IPS-15b (cell line): ENCODE results near the gene ISLR.

Experiments used
- H3K27me3 ChIP-seq: one replicate; pipeline ENCODE4 v1.6.1; 2013; ENCODE audit warnings: low read length; ENCODE audit not compliant: control insufficient read depth, insufficient read depth
- H3K36me3 ChIP-seq: one replicate; pipeline ENCODE4 v1.6.1; 2013; ENCODE audit warnings: low read length; ENCODE audit not compliant: control insufficient read depth, insufficient read depth
- H3K4me1 ChIP-seq: one replicate; pipeline ENCODE4 v1.6.1; 2013; ENCODE audit warnings: mild to moderate bottlenecking, low read length; ENCODE audit not compliant: control insufficient read depth, insufficient read depth
- H3K4me3 ChIP-seq: one replicate; pipeline ENCODE4 v1.5.1; 2013; ENCODE audit warnings: low read depth, low read length
- H3K9ac ChIP-seq: one replicate; pipeline ENCODE4 v1.6.1; 2013; ENCODE audit warnings: low read depth, mild to moderate bottlenecking, low read length
- H3K9me3 ChIP-seq: one replicate; pipeline ENCODE4 v1.6.1; 2013; ENCODE audit warnings: mild to moderate bottlenecking, low read length; ENCODE audit not compliant: control insufficient read depth, insufficient read depth

ISLR gene

GRCh38 chr15:74213858-74214284 is 40.4 kb downstream of the ISLR start:
- Histone ChIP-seq H3K4me1 (peaks cover 42% of the 10 kb centered on the region), H3K9ac (peak overlapping the region; percentile 26), H3K9me3 (no peaks in the 10 kb centered on the region), H3K4me3 (peak overlapping the region; percentile 16), H3K36me3 (no peaks in the 10 kb centered on the region), H3K27me3 (peaks cover 29% of the 10 kb centered on the region)

GRCh38 chr15:74214324-74215021 is 41.0 kb downstream of the ISLR start:
- Histone ChIP-seq H3K9me3 (no peaks in the 10 kb centered on the region), H3K27me3 (peaks cover 35% of the 10 kb centered on the region), H3K36me3 (no peaks in the 10 kb centered on the region), H3K9ac (no peak overlapping the region), H3K4me1 (peaks cover 36% of the 10 kb centered on the region), H3K4me3 (peak overlapping the region; percentile 33)

GRCh38 chr15:74215958-74216357 is 42.4 kb downstream of the ISLR start:
- H3K27me3 ChIP-seq = peaks cover 50% of the 10 kb centered on the region
- H3K36me3 ChIP-seq = no peaks in the 10 kb centered on the region
- no peak overlapping the region for H3K4me3 ChIP-seq
- peaks cover 38% of the 10 kb centered on the region for H3K4me1 ChIP-seq
- no peaks in the 10 kb centered on the region for H3K9me3 ChIP-seq
- no peak overlapping the region for H3K9ac ChIP-seq

DNA sequence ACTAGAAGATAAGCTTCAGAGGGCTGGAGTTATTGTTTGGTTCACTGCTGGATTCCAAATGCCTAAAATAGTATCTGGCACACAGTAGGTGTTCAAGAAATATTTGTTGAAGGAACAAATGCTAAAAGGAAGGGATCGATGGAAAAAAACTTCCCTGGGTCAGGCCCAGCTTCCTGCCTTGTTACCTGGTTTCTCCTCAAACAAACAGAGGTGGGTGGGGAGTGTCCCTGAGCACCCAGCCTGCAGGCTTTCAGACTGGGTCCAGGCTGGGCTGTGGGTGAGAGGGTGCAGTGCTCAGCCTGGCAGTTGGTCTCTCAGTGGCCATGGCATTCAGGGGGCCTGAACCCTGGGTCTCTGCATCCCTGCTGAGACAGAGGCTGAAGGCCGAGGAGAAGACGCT is 43.4 kb downstream of the ISLR start:
- no peak overlapping the region for H3K9ac ChIP-seq
- H3K4me1 ChIP-seq = peaks cover 40% of the 10 kb centered on the region
- no peaks in the 10 kb centered on the region for H3K9me3 ChIP-seq
- H3K27me3 ChIP-seq = peaks cover 60% of the 10 kb centered on the region
- no peaks in the 10 kb centered on the region for H3K36me3 ChIP-seq
- no peak overlapping the region for H3K4me3 ChIP-seq

GRCh38 chr15:74217907-74218885 is 44.7 kb downstream of the ISLR start:
- H3K4me1 ChIP-seq = peaks cover 41% of the 10 kb centered on the region
- peaks cover 70% of the 10 kb centered on the region for H3K27me3 ChIP-seq
- H3K4me3 ChIP-seq = no peak overlapping the region
- no peaks in the 10 kb centered on the region for H3K9me3 ChIP-seq
- H3K9ac ChIP-seq = no peak overlapping the region
- no peaks in the 10 kb centered on the region for H3K36me3 ChIP-seq

DNA sequence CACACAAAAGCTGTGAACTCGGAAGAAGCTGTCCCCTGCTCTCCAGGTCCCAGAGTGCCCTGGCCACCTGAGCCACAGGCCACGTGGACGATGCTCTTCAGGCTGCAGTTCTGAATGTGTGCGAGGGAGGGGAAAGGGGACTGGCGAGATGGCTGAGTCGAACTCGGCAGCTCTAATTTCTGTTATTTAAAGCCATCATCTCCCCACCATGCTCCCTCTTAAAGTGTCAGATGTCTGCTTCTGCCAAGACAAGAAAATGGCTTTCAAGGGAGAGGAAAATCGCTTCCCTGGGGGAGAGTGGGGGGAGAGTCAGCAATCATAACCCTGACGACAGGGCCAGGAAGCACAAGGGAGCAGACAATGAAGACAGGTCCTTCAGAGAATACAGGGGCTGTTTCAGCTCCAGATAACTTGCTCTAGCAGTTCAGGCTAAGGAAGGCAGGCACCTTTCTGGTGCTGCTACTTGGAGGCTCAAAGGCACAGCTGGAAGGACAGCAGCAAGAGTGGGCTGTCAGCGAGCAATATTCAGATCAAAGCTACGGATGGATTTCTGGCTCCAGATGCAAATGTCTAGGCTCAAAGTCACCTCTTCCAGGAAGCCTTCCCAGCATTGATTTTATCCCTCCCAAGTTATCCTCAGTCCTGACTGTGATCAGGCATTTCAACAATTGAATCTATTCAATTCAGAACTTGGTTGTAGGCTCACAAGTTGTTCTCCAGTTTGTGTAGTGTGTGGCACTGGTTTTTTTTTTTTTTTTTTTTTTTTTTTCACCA is 47.2 kb downstream of the ISLR start:
- Histone ChIP-seq H3K4me1 (peaks cover 28% of the 10 kb centered on the region), H3K27me3 (peaks cover 90% of the 10 kb centered on the region), H3K36me3 (no peaks in the 10 kb centered on the region), H3K9ac (no peak overlapping the region), H3K9me3 (no peaks in the 10 kb centered on the region), H3K4me3 (no peak overlapping the region)

- no peaks in the 10 kb centered on the region for H3K9me3 ChIP-seq
- H3K4me3 ChIP-seq = no peak overlapping the region
- no peaks in the 10 kb centered on the region for H3K36me3 ChIP-seq
- no peak overlapping the region for H3K9ac ChIP-seq
- peaks cover 91% of the 10 kb centered on the region for H3K27me3 ChIP-seq
- peaks cover 23% of the 10 kb centered on the region for H3K4me1 ChIP-seq
Observed at GRCh38 chr15:74221399-74222239, 48.1 kb downstream of the ISLR start.

- no peak overlapping the region for H3K9ac ChIP-seq
- H3K4me3 ChIP-seq = peak overlapping the region; percentile 42
- H3K27me3 ChIP-seq = peaks cover 92% of the 10 kb centered on the region
- no peaks in the 10 kb centered on the region for H3K9me3 ChIP-seq
- peaks cover 23% of the 10 kb centered on the region for H3K4me1 ChIP-seq
- no peaks in the 10 kb centered on the region for H3K36me3 ChIP-seq
Observed at GRCh38 chr15:74222240-74223119, 49.0 kb downstream of the ISLR start.

GRCh38 chr15:74225928-74226327 is 52.4 kb downstream of the ISLR start:
- Histone ChIP-seq H3K27me3 (peaks cover 70% of the 10 kb centered on the region), H3K9ac (no peak overlapping the region), H3K4me1 (peaks cover 19% of the 10 kb centered on the region), H3K4me3 (no peak overlapping the region), H3K9me3 (no peaks in the 10 kb centered on the region), H3K36me3 (no peaks in the 10 kb centered on the region)
